NCI-H748 (cell line): ENCODE results near the gene NLRP12.
"Not testable (repeated sequence)": the region's sequence is repeated elsewhere in the genome, so short reads cannot be mapped to it uniquely, and the experiment has no call there.

ENCODE experiments used
- DNase-seq: peaks from one replicate; lab custom pipeline; 2025; ENCODE audit not compliant: unreplicated experiment; lab: John Stamatoyannopoulos, UW

NLRP12 gene

GRCh38 chr19:53840241-53840640 is 16.1 kb upstream of the NLRP12 start:
- not testable (repeated sequence) for DNase-seq

- not testable (repeated sequence) for DNase-seq
Observed at GRCh38 chr19:53838446-53838845, 14.3 kb upstream of the NLRP12 start.

GRCh38 chr19:53832861-53833260 is 8.7 kb upstream of the NLRP12 start:
- DNase-seq: not testable (repeated sequence)

- no peak for DNase-seq
Observed at GRCh38 chr19:53828531-53828930, 4.4 kb upstream of the NLRP12 start.

- DNase-seq: no peak
Observed at GRCh38 chr19:53826876-53827275, 2.8 kb upstream of the NLRP12 start.

GRCh38 chr19:53823380-53824120 is 564 bp downstream of the NLRP12 start:
- no peak for DNase-seq

- DNase-seq: no peak
Observed at GRCh38 chr19:53819861-53820260, 4.3 kb downstream of the NLRP12 start.

GRCh38 chr19:53818756-53819155 is 5.4 kb downstream of the NLRP12 start:
- peak; percentile 47 for DNase-seq

- no peak for DNase-seq
Observed at GRCh38 chr19:53813996-53814395, 10.1 kb downstream of the NLRP12 start.

GRCh38 chr19:53812335-53812734 is 11.8 kb downstream of the NLRP12 start:
- no peak for DNase-seq

GRCh38 chr19:53810891-53811290 is 13.2 kb downstream of the NLRP12 start:
- no peak for DNase-seq

- DNase-seq: no peak
Observed at GRCh38 chr19:53810187-53810546, 13.9 kb downstream of the NLRP12 start.

GRCh38 chr19:53809518-53810186 is 14.5 kb downstream of the NLRP12 start:
- no peak for DNase-seq

- peak; percentile 43 for DNase-seq
Observed at GRCh38 chr19:53808710-53809125, 15.4 kb downstream of the NLRP12 start.

GRCh38 chr19:53801257-53801656 is 22.9 kb downstream of the NLRP12 start:
- no peak for DNase-seq

- no peak for DNase-seq
Observed at GRCh38 chr19:53795019-53795418, 29.1 kb downstream of the NLRP12 start.

GRCh38 chr19:53792721-53793433 is 31.2 kb downstream of the NLRP12 start:
- DNase-seq: peak; percentile 83

- no peak for DNase-seq
Observed at GRCh38 chr19:53789708-53790678, 34.1 kb downstream of the NLRP12 start.

GRCh38 chr19:53787266-53787665 is 36.8 kb downstream of the NLRP12 start:
- no peak for DNase-seq

GRCh38 chr19:53786744-53787143 is 37.4 kb downstream of the NLRP12 start:
- no peak for DNase-seq
